Adrenal gland (tissue), 12 donors: ENCODE results near the gene BRME1. TPM values are rescaled to one million over a fixed set of nuclear protein-coding genes. Genes with fewer than 3 reads are reported as not detected.

ENCODE experiments used
- DNase-seq, 7 donors: peaks; one replicate each; pipeline ENCODE4 v3.0.0-alpha.2; 2019 to 2020
- H3K27ac ChIP-seq, 5 donors: fragments of 200-600 bp; sonication (generic) in 4 of 5; 1 replicate in 3 of 5; 2 replicates in 2 of 5; pipeline versions ENCODE4 v1.5.1 to v1.8.0; 2016 to 2020; ENCODE audit warnings: mild to moderate bottlenecking in 1 of 5
- H3K27me3 ChIP-seq: fragments of 200-600 bp; 2 replicates; pipeline ENCODE4 v1.8.0; 2021
- H3K36me3 ChIP-seq, 2 donors: fragments of 200-600 bp; replicated peaks in 1 of 2; 1 replicate in 1 of 2; 2 replicates in 1 of 2; pipeline versions ENCODE4 v1.5.1 to v1.8.0; 2018 to 2022
- H3K4me1 ChIP-seq, 2 donors: fragments of 200-600 bp; replicated peaks in 1 of 2; 1 replicate in 1 of 2; 2 replicates in 1 of 2; pipeline versions ENCODE4 v1.5.1 to v1.8.0; 2018 to 2021
- H3K4me3 ChIP-seq, 4 donors: fragments of 200-600 bp; sonication (generic) in 3 of 4; one replicate each; pipeline ENCODE4 v1.5.1; 2016 to 2018
- H3K9me3 ChIP-seq, 3 donors: fragments of 200-600 bp; sonication (generic) in 1 of 3; replicated peaks in 1 of 3; 1 replicate in 2 of 3; 2 replicates in 1 of 3; pipeline versions ENCODE4 v1.5.1 to v1.8.0; 2016 to 2021
- CTCF ChIP-seq, 6 experiments: fragments of 450-650 bp in 4 of 6; fragments of 200-600 bp in 2 of 6; sonication (generic) in 1 of 6; IDR thresholded peaks; 1 replicate in 5 of 6; 2 replicates in 1 of 6; pipeline versions ENCODE4 v1.5.1 to v1.8.0; 2016 to 2021; ENCODE audit warnings: antibody characterized with exemption in 6 of 6, mild to moderate bottlenecking in 2 of 6, moderate library complexity in 1 of 6
- POLR2A ChIP-seq, 2 donors: fragments of 450-650 bp; IDR thresholded peaks; one replicate each; pipeline ENCODE4 v1.6.1; 2017; ENCODE audit warnings: antibody characterized with exemption in 2 of 2, mild to moderate bottlenecking in 2 of 2, moderate library complexity in 1 of 2
- WGBS, 4 donors: extraction: QIAGEN DNeasy Blood & Tissue Kit in 2 of 4; methylation state at CpG; one replicate each; pipeline versions ENCODE4 v1.1.5 to v1.1.7; 2013 to 2017; 5-methylcytosine and 5-hydroxymethylcytosine counted together
- intact Hi-C, 2 donors: fragments of 100-400 bp; cut with DNase I; formaldehyde crosslinking; loops; one replicate each; pipeline versions ENCODE4 v1.14.1 to v1.15.0; 2022 to 2023
- polyA plus RNA-seq, 3 donors: library from polyadenylated mRNA; stranded (reverse); fragments of 200-250 nt in 2 of 3; fragments of 350-450 nt in 1 of 3; fragmentation: Illumina TruSeq in 1 of 3; extraction: RNeasy Lipid Tissue Mini Kit (QIAGEN cat#74804) in 1 of 3; gene quantifications; one replicate each; pipeline ENCODE4 v1.2.3, GENCODE V29; 2013 to 2014
- total RNA-seq, 9 donors: library from RNA; depleted of rRNA in 4 of 9; stranded (reverse); fragments of >200 nt in 4 of 9; fragments of 120-200 nt in 1 of 9; fragmentation: NEBNext Ultra II Directional in 1 of 9; extraction: Animal tissue kit (Norgen Biotek cat#: 25700) in 1 of 9; gene quantifications; one replicate each; pipeline versions ENCODE4 v1.1.0 to v1.2.4, GENCODE V29; 2013 to 2023
- donor health status: healthy with polysubstance abuse.
- donor health status: Bipolar disorder and iron deficiency.
- donor health status: DM: yes; HTN: yes; CAD: no.
- donor health status: DM: no; HTN: no; CAD: no.
- donor health status: DM: no; HTN: no; CAD: no.
- donor health status: DM: yes; HTN: yes; CAD: no.

Gene BRME1
- total and polyA plus RNA-seq, 12 donors = 0.21 to 4.5 (median 1.4) TPM; not detected in 1

- Histone ChIP-seq H3K27me3 (no peaks in the 10 kb centered on the region), H3K27ac (no peak overlapping the region), H3K36me3 (no peaks in the 10 kb centered on the region), H3K4me1 (peaks cover 5 to 15% of the 10 kb centered on the region in 2 donors), H3K4me3 (no peak overlapping the region), H3K9me3 (no peaks in the 10 kb centered on the region)
- 56 to 77% (median 64%) methylated on average over 13 to 26 of the region's 26 CpGs for whole genome bisulfite sequencing, 4 donors
- no peak for TF ChIP-seq POLR2A (IDR thresholded peaks at IDR 0.05)
- no peak for TF ChIP-seq CTCF (IDR thresholded peaks at IDR 0.05)
- no peak for DNase-seq
- intact Hi-C loops = loop anchor here (5.0 to 10.0 kb wide), 3 partner anchors 160 to 187 kb away; partner anchors contain the start of gene MISP3 (in 1 of the 2)
These were observed 21.0 kb downstream of the BRME1 start for GRCh38 chr19:13884726-13885591.

- Histone ChIP-seq H3K27ac (no peak overlapping the region), H3K4me1 (peaks cover 5 to 18% of the 10 kb centered on the region in 2 donors), H3K9me3 (no peaks in the 10 kb centered on the region), H3K27me3 (no peaks in the 10 kb centered on the region), H3K36me3 (no peaks in the 10 kb centered on the region), H3K4me3 (no peak overlapping the region)
- intact Hi-C loops = loop anchor here (5.0 to 10.0 kb wide), 3 partner anchors 161 to 189 kb away; partner anchors contain the start of gene MISP3 (in 1 of the 2)
- DNase-seq = no peak
- TF ChIP-seq POLR2A (IDR thresholded peaks at IDR 0.05) (no peak), CTCF (IDR thresholded peaks at IDR 0.05) (no peak)
- WGBS, 4 donors = 85 to 96% (median 88%) methylated on average over 4 to 10 of the region's 10 CpGs
These were observed 22.3 kb downstream of the BRME1 start for GRCh38 chr19:13883516-13884064.

GRCh38 chr19:13882836-13883235, 23.1 kb downstream of the BRME1 start:
- Histone ChIP-seq H3K36me3 (no peaks in the 10 kb centered on the region), H3K27me3 (no peaks in the 10 kb centered on the region), H3K4me3 (no peak overlapping the region), H3K9me3 (no peaks in the 10 kb centered on the region), H3K4me1 (peaks cover 5 to 18% of the 10 kb centered on the region in 2 donors), H3K27ac (no peak overlapping the region)
- no peak for TF ChIP-seq POLR2A (IDR thresholded peaks at IDR 0.05)
- TF ChIP-seq CTCF (IDR thresholded peaks at IDR 0.05) = no peak
- WGBS, 4 donors = 90 to 97% (median 94%) methylated on average over 5 to 12 of the region's 12 CpGs
- intact Hi-C loops = loop anchor here (5.0 to 10.0 kb wide), 3 partner anchors 162 to 189 kb away; partner anchors contain the start of gene MISP3 (in 1 of the 2)
- DNase-seq = no peak

- Histone ChIP-seq H3K9me3 (no peaks in the 10 kb centered on the region), H3K4me1 (peaks cover 5 to 18% of the 10 kb centered on the region in 2 donors), H3K27ac (no peak overlapping the region), H3K4me3 (no peak overlapping the region), H3K36me3 (no peaks in the 10 kb centered on the region), H3K27me3 (no peaks in the 10 kb centered on the region)
- no peak for DNase-seq
- TF ChIP-seq CTCF (IDR thresholded peaks at IDR 0.05) (no peak), POLR2A (IDR thresholded peaks at IDR 0.05) (no peak)
- 80 to 87% (median 87%) methylated on average over 4 to 5 of the region's 5 CpGs for WGBS, 4 donors
- intact Hi-C loops = loop anchor here (5.0 to 10.0 kb wide), 3 partner anchors 162 to 190 kb away; partner anchors contain the start of gene MISP3 (in 1 of the 2)
These were observed 23.5 kb downstream of the BRME1 start for GRCh38 chr19:13882419-13882795.
